Gastroesophageal sphincter (tissue), 4 donors: ENCODE results near the gene SEC11A. TPM values are rescaled to one million over a fixed set of nuclear protein-coding genes. Genes with fewer than 3 reads are reported as not detected.

Experiments
- ATAC-seq: fragments of 150-250 bp; one replicate; pipeline ENCODE4 v1.9.1; 2016; ENCODE audit warnings: mild to moderate bottlenecking, moderate library complexity
- H3K27ac ChIP-seq, 4 donors: fragments of 200-600 bp; sonication (generic) in 3 of 4; 1 replicate in 3 of 4; 2 replicates in 1 of 4; pipeline ENCODE4 v1.5.1; 2016 to 2019
- H3K27me3 ChIP-seq: fragments of 200-600 bp; sonication (generic); one replicate; pipeline ENCODE4 v1.5.1; 2019
- H3K36me3 ChIP-seq, 2 donors: fragments of 200-600 bp; sonication (generic); one replicate each; pipeline ENCODE4 v1.5.1; 2019; ENCODE audit warnings: control low read depth in 1 of 2
- H3K4me1 ChIP-seq, 3 donors: fragments of 200-600 bp; sonication (generic); 1 replicate in 2 of 3; 2 replicates in 1 of 3; pipeline ENCODE4 v1.5.1; 2016 to 2019; ENCODE audit warnings: control low read depth in 2 of 3
- H3K4me3 ChIP-seq, 2 donors: fragments of 200-600 bp; sonication (generic); one replicate each; pipeline ENCODE4 v1.5.1; 2019; ENCODE audit warnings: mild to moderate bottlenecking in 1 of 2, moderate library complexity in 1 of 2
- H3K9me3 ChIP-seq, 3 donors: fragments of 200-600 bp; sonication (generic); one replicate each; pipeline ENCODE4 v1.5.1; 2017 to 2019; ENCODE audit warnings: control low read depth in 2 of 3
- CTCF ChIP-seq, 4 experiments: fragments of 200-600 bp in 2 of 4; fragments of 450-650 bp in 2 of 4; sonication (generic) in 1 of 4; IDR thresholded peaks; one replicate each; pipeline ENCODE4 v1.5.1; 2017 to 2019; ENCODE audit warnings: antibody characterized with exemption in 4 of 4, mild to moderate bottlenecking in 2 of 4, moderate library complexity in 2 of 4
- EP300 ChIP-seq: sonication (generic); formaldehyde crosslinking; IDR thresholded peaks from one replicate; pipeline ENCODE4 v1.6.1; 2017; ENCODE audit warnings: antibody characterized with exemption, mild to moderate bottlenecking
- POLR2A ChIP-seq, 2 donors: fragments of 450-650 bp; IDR thresholded peaks; one replicate each; pipeline ENCODE4 v1.6.1; 2017; ENCODE audit warnings: antibody characterized with exemption in 2 of 2, mild to moderate bottlenecking in 2 of 2, moderate library complexity in 1 of 2
- POLR2AphosphoS5 ChIP-seq: sonication (generic); formaldehyde crosslinking; IDR thresholded peaks from one replicate; pipeline ENCODE4 v1.6.1; 2017; ENCODE audit warnings: antibody characterized with exemption
- WGBS, 2 donors: methylation state at CpG; one replicate each; pipeline ENCODE4 v1.1.5; 2018; ENCODE audit warnings: low coverage in 1 of 2; 5-methylcytosine and 5-hydroxymethylcytosine counted together
- total RNA-seq, 4 donors: library from RNA; depleted of rRNA; stranded (reverse); fragments of >200 nt; gene quantifications; one replicate each; pipeline ENCODE4 v1.1.0, GENCODE V29; 2016

SEC11A gene
- total RNA-seq, 4 donors from 2014 or later = 63.3 to 139 (median 99.4) TPM

GRCh38 chr15:84681831-84682230 is 34.1 kb downstream of the SEC11A start:
- Histone ChIP-seq H3K4me3 (no peak overlapping the region), H3K36me3 (peaks cover 4 to 89% of the 10 kb centered on the region in 2 donors), H3K4me1 (no peaks in the 10 kb centered on the region), H3K9me3 (no peaks in the 10 kb centered on the region), H3K27me3 (no peaks in the 10 kb centered on the region), H3K27ac (no peak overlapping the region)
- WGBS, 2 donors = 75 to 89% methylated on average over 3 of the region's 3 CpGs
- no peak for ATAC-seq
- TF ChIP-seq CTCF (IDR thresholded peaks at IDR 0.05) = no peak

GRCh38 chr15:84671211-84671610 is 44.7 kb downstream of the SEC11A start:
- no peaks in the 10 kb centered on the region for H3K27me3 ChIP-seq
- H3K36me3 ChIP-seq = peaks cover 0 to 85% of the 10 kb centered on the region in 2 donors
- no peak overlapping the region for H3K4me3 ChIP-seq
- no peak overlapping the region for H3K27ac ChIP-seq
- no peaks in the 10 kb centered on the region for H3K9me3 ChIP-seq
- H3K4me1 ChIP-seq = no peaks in the 10 kb centered on the region
- TF ChIP-seq CTCF (IDR thresholded peaks at IDR 0.05) = no peak
- TF ChIP-seq POLR2AphosphoS5 = no peak
- no peak for TF ChIP-seq EP300
- ATAC-seq = no peak

- no peak for ATAC-seq
- Histone ChIP-seq H3K36me3 (peaks cover 0 to 89% of the 10 kb centered on the region in 2 donors), H3K4me1 (no peaks in the 10 kb centered on the region), H3K27me3 (no peaks in the 10 kb centered on the region), H3K27ac (no peak overlapping the region), H3K4me3 (no peak overlapping the region), H3K9me3 (no peaks in the 10 kb centered on the region)
- WGBS, 2 donors = 81 to 85% methylated on average over 5 to 8 of the region's 8 CpGs
- TF ChIP-seq POLR2AphosphoS5 = no peak
- no peak for TF ChIP-seq EP300
- TF ChIP-seq CTCF (IDR thresholded peaks at IDR 0.05) = no peak
- no peak for TF ChIP-seq POLR2A (IDR thresholded peaks at IDR 0.05)
These were observed 46.2 kb downstream of the SEC11A start for GRCh38 chr15:84669726-84670125.

- Histone ChIP-seq H3K9me3 (no peaks in the 10 kb centered on the region), H3K27ac (no peak overlapping the region), H3K4me1 (no peaks in the 10 kb centered on the region), H3K4me3 (no peak overlapping the region), H3K27me3 (no peaks in the 10 kb centered on the region), H3K36me3 (peaks cover 0 to 79% of the 10 kb centered on the region in 2 donors)
- TF ChIP-seq POLR2A (IDR thresholded peaks at IDR 0.05) = no peak
- no peak for ATAC-seq
- 86 to 97% methylated on average over 3 of the region's 3 CpGs for WGBS, 2 donors
These were observed 47.5 kb downstream of the SEC11A start for GRCh38 chr15:84668221-84668982.

GRCh38 chr15:84666373-84666772 is 49.6 kb downstream of the SEC11A start:
- TF ChIP-seq CTCF (IDR thresholded peaks at IDR 0.05) (no peak), POLR2AphosphoS5 (no peak), EP300 (no peak), POLR2A (IDR thresholded peaks at IDR 0.05) (no peak)
- H3K4me1 ChIP-seq = no peaks in the 10 kb centered on the region
- H3K9me3 ChIP-seq = no peaks in the 10 kb centered on the region
- H3K4me3 ChIP-seq = no peak overlapping the region
- no peak for ATAC-seq
- peaks cover 0 to 69% of the 10 kb centered on the region in 2 donors for H3K36me3 ChIP-seq
- WGBS, 2 donors = 61 to 64% methylated on average over 2 of the region's 2 CpGs
- H3K27ac ChIP-seq = no peak overlapping the region
- H3K27me3 ChIP-seq = no peaks in the 10 kb centered on the region
